GM13977 (cell line): ENCODE data around the gene TRIM66.

Source experiments
- DNase-seq: peaks from one replicate; pipeline ENCODE4 v3.0.0; 2012; ENCODE audit warnings: low spot score
- in situ Hi-C: fragments of 300-500 bp; cut with MboI; formaldehyde crosslinking; loops from one replicate; pipeline ENCODE4 v1.12.0; 2022; ENCODE audit warnings: low sequenced_read_pairs, low pct_unique_long_range_greater_than_20kb, mixed read lengths, inconsistent platforms; ENCODE audit not compliant: unreplicated experiment
- TF ChIP-seq, protein P1 (sequence below): IDR thresholded peaks from 2 replicates; pipeline ENCODE4 v1.5.1; 2012; ENCODE audit warnings: mild to moderate bottlenecking, control low read depth; ENCODE audit not compliant: insufficient read depth; ENCODE audit errors: extremely low read depth, missing control alignments

TRIM66 gene

DNA sequence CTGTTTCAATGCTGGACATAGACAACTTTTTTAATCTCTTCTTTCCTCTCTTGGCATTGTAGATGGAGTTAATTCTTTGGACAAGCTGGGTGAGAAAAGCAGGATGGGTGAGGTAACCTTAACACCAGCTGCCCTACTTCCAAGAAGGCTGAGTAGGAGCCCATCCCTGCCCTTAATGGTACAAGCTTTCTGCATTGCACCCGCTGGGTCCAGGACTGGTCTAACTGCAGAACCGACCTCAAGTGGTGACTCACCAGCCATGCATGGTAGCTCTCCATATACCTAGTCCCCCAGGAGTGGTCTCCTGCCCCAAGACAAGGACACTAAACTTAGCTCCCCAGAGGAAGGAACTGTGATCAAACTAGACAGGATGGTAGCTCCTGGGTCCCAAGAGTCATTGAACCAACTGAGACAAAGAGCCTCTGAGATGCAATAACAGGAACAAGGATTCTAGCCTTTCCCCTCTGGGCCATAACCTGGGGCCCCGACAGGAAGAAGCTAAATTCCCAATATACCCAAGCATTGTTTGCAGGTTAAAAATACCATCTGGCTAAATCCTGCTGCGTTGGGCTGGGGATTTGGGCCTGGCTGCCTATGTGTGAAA is 32.3 kb upstream of the TRIM66 start:
- DNase-seq: no peak
- TF ChIP-seq, protein P1, sequence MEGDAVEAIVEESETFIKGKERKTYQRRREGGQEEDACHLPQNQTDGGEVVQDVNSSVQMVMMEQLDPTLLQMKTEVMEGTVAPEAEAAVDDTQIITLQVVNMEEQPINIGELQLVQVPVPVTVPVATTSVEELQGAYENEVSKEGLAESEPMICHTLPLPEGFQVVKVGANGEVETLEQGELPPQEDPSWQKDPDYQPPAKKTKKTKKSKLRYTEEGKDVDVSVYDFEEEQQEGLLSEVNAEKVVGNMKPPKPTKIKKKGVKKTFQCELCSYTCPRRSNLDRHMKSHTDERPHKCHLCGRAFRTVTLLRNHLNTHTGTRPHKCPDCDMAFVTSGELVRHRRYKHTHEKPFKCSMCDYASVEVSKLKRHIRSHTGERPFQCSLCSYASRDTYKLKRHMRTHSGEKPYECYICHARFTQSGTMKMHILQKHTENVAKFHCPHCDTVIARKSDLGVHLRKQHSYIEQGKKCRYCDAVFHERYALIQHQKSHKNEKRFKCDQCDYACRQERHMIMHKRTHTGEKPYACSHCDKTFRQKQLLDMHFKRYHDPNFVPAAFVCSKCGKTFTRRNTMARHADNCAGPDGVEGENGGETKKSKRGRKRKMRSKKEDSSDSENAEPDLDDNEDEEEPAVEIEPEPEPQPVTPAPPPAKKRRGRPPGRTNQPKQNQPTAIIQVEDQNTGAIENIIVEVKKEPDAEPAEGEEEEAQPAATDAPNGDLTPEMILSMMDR: no peak
- in situ Hi-C loops: no loop called here

DNA sequence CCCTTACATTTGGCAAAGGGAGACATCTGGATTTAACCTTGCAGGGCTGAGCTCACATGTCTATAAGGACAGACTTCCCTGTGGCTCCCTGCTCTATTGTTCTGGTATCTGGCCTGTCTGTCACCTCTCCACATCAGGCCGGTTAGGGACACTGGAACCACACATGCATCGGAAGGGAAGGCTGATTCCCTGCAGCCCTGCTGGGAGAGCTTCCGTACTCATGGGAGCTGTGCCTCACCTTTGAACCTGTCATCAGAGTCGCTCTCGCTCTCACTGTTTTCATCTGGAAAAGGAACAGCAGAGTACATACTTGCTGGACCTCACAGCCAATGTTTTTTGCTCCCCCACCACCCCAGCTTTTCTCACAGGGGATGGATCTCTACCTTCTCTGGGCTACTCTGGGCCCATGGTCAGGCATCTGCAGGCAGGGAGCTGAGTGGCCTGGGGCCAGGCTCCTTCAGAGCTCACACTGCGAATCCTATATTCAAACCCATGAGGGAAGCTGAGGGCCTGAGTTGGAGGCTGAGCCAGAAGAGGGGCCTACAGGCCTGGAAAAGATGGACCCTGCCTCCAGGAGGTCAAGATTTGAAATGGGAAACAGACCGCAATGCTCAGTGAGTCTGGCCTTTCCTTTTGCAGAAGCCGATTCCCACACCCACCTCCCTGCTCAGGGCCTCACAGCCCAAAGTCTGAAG is 31.4 kb upstream of the TRIM66 start:
- in situ Hi-C loops: no loop called here
- TF ChIP-seq, protein P1: no peak
- DNase-seq: no peak

DNA sequence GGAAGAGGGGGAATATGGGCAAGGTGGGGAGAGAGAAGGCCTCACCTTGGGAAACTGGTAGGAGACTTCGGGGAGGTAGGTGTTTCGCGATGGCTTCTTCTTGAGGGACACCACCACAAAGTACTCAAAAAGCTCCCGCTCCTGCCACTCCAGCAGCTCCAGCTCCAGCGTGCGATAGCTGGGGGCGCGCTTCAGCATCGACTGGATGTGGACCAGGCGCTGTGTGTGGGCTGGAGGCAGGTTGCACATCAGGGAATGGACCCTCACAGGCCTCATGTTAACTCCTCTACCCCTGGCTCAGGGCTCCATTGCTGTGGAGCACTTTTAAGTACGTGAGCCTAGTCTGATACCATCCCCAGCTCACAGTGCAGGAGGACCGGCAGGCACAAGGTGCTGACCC is 30.0 kb upstream of the TRIM66 start:
- no peak for DNase-seq
- in situ Hi-C loops: no loop called here

DNA sequence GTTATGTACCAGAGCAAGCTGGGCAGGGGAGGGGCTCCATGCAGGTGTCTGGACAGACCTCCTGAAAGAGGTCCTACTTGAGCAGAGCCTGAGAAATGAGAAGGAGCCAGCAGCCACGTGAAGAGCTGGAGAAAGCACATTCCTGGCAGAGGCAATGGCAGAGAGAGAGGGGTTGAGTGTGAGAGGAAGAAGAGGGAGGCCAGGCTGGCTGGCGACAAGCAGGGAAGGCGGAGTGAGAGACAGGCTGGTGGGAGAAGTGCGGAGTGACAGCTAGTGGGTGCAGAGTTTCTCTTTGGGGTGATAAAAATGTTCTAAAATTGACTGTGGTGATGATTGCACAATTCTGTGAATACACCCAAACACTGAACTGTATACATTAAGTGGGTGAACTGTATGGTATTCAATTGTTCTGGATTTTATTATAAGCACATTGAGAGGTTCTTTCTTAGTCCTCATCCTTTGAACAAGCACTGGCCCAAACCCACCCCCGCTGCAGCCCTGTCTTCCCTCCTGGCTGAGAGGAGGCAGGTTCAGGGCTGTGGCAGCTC is 29.5 kb upstream of the TRIM66 start:
- in situ Hi-C loops: no loop called here
- DNase-seq: no peak
- TF ChIP-seq, protein P1: no peak

More for the DNA sequence above, 30.0 kb upstream of the TRIM66 start:
- TF ChIP-seq, protein P1: no peak

DNA sequence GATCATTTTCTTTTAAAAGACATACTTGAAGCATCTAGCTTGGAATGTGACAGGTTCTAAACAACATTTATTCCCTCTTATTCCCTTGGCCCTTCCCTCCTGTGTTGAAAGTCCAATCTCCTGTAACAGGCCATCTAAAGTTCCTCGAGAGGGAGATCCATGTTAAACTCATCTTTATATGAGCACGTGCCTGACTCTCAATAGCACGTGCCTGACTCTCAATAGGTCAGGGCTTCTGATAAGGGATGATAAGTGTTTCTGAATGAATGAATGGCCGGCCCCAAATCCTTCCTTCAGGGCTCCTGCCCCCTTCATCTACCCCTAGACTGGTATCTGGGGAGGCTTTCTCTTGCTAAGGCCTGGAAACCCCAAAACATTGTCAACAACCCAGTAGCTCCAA is 27.3 kb upstream of the TRIM66 start:
- in situ Hi-C loops: no loop called here

DNA sequence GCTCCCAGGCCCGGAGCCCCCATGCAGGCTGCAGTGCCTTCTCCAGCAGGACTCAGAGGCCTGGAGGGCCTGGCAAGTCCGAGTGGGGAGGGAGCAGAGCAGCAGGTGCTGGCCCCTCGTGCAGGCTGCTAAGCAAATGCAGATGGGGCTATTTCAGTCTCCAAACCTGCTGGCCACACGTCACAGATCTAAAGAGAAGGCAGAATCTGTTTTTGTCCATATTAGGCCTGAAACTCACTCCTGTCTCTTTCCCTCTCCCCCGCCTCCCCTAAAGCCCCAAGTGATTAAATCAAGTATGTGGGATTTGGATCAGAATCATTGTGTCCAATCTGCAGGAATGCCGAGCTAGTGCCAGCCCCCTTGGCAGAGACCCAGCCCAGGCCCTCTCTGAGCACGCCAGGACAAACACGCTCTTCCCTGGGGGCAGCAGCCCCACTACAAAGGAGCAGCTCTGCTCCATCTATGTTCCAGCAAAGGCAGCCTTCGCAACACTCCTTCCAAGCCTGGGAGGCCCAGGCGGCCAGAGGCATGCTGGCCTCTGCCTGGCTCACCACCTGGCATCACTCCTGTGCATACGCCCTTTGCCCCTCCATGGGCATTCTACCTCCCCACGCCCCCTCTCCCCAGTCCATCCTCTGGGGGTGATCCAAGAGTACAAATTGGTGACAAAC is 26.7 kb upstream of the TRIM66 start:
- DNase-seq: no peak
- TF ChIP-seq, protein P1: no peak
- in situ Hi-C loops: no loop called here

More for the DNA sequence above, 27.3 kb upstream of the TRIM66 start:
- TF ChIP-seq, protein P1: no peak
- DNase-seq: no peak
